Esophagus muscularis mucosa (tissue), 4 donors: ENCODE data around the gene MAPK13.

Experiments used
- CTCF ChIP-seq, 3 experiments: fragments of 200-600 bp in 2 of 3; fragments of 450-650 bp in 1 of 3; sonication (generic) in 2 of 3; IDR thresholded peaks; one replicate each; pipeline ENCODE4 v1.5.1; 2017 to 2019; ENCODE audit warnings: antibody characterized with exemption in 3 of 3, mild to moderate bottlenecking in 2 of 3, moderate library complexity in 1 of 3
- EP300 ChIP-seq: sonication (generic); formaldehyde crosslinking; IDR thresholded peaks from one replicate; pipeline ENCODE4 v1.6.1; 2017; ENCODE audit warnings: antibody characterized with exemption
- POLR2A ChIP-seq: fragments of 450-650 bp; IDR thresholded peaks from one replicate; pipeline ENCODE4 v1.6.1; 2017; ENCODE audit warnings: antibody characterized with exemption, moderate library complexity, mild to moderate bottlenecking, low read depth
- POLR2AphosphoS5 ChIP-seq, 2 donors: sonication (generic); formaldehyde crosslinking; IDR thresholded peaks; one replicate each; pipeline ENCODE4 v1.6.1; 2017; ENCODE audit warnings: antibody characterized with exemption in 2 of 2

DNA sequence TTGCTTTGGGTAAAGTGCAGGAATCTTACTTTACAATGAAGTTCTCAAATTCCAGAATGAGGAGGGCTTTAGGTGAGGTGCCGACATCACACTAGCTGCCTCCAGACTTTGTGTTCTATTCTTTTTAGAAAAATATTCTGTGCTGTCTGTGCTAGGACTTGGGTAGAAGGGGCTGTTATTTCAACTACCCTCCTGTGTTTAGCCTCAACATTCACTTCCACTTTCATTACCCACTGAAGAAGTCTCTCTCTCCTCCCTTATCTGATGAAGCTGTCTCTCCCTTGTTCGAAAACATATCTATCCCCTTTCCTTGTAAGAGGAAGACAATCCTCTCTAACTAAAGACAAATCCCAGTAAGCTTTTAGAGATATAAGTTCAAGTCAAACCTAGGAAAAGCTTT lies 41.3 kb downstream of the MAPK13 start:
- no peak for TF ChIP-seq CTCF (IDR thresholded peaks at IDR 0.05)
- TF ChIP-seq POLR2AphosphoS5 (IDR thresholded peaks at IDR 0.05): no peak
- TF ChIP-seq POLR2A: no peak
- TF ChIP-seq EP300: no peak
